Middle frontal gyrus (tissue), 1 donor: Measurements from ENCODE around the gene GEN1.
A peak's percentile ranks its signal among the peaks of the same experiment; 100 is the strongest.
"Not testable (repeated sequence)": the region's sequence is repeated elsewhere in the genome, so short reads cannot be mapped to it uniquely, and the experiment has no call there.

Experiments
- DNase-seq: peaks from one replicate; pipeline ENCODE4 v3.0.0-alpha.2; 2015; ENCODE audit warnings: low spot score; ENCODE audit errors: extremely low spot score

Gene GEN1

GRCh38 chr2:17822445-17823117 lies 68.6 kb downstream of the GEN1 start:
- DNase-seq: no peak

GRCh38 chr2:17823646-17824045 lies 69.7 kb downstream of the GEN1 start:
- DNase-seq: not testable (repeated sequence)

DNA sequence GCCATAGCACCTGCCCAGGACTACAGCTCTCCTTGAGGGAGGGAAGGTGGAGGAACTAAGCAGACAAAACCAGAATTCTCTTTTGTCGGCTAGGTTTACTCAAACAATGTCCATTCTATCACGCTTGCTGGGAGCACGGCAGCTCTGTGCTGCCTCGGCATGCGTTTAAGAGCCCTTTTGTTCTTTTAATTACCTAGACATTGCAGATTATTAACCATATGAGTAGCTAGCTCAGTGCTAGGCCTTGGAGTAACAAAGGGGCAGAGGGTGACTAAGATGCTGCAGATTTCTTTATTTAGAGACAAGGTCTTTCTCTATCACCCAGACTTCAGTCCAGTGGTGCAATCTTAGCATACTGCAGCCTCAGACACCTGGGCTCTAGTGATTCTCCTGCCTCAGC lies 73.4 kb downstream of the GEN1 start:
- no peak for DNase-seq

GRCh38 chr2:17827785-17828184 lies 73.8 kb downstream of the GEN1 start:
- no peak for DNase-seq

DNA sequence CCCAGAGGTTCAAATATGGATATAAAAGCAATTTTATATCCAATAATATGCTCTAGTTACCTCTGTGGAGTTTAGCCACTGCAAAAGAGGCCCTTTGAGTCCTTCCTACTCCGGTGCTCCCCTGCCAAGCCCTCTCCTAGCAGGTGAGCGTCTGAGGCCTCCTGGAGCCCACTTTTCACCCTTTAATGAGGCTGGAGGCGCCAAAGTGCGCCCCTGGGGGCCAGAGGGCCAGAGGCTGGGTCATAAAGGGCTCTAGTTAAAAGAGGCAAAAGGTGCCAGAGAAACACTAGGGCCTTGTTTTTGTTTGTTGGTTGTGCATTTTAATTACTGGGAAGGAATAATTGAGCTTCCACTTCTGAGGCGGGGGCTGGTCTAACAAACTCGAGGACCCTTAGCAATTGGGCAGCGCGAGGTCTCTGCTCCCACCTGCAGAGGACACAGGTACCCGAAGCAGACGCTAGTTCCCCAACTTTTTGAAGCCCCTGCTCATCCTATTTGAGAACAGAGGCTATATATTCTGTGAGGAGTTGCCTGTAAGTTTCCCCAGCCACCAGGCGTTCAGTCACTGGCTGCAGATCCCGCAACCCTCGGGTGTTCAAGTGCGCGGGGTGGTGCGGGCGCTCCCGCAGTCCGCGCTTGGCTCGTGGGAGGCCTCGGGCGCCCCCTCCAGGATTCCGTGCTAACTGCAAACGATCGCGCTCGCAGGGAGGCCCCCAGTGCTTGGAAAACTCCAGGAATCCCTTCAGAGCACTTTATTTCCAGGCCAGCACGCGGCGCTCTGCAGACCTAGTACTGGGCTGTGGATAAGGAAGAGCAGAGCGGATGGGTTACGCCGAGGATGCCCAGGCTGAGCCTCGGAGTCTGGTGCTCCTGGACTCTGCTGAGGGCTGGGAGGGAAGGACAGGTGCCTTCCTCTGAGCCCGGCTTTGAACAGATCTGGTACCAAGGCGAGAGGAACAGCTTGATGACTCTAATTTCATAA lies 76.4 kb downstream of the GEN1 start:
- DNase-seq: peak; percentile 55

GRCh38 chr2:17835516-17835915 lies 81.6 kb downstream of the GEN1 start:
- no peak for DNase-seq
